Left lung (tissue), 10 donors: ENCODE data around the gene HMGB2. TPM values are rescaled to one million over a fixed set of nuclear protein-coding genes. Genes with fewer than 3 reads are reported as not detected.

Source experiments
- ATAC-seq: fragments of 200-7000 bp; cut with Tn5 transposase; one replicate; pipeline ENCODE4 v1.9.1; 2020; ENCODE audit warnings: moderate library complexity
- DNase-seq, 4 donors: peaks; one replicate each; pipeline ENCODE4 v3.0.0-alpha.2; 2013 to 2020
- H3K27ac ChIP-seq, 2 donors: fragments of 200-600 bp; sonication (generic) in 1 of 2; one replicate each; pipeline versions ENCODE4 v1.5.0 to v1.8.0; 2020 to 2021
- H3K27me3 ChIP-seq, 2 donors: fragments of 200-600 bp; sonication (generic) in 1 of 2; one replicate each; pipeline versions ENCODE4 v1.5.0 to v1.8.0; 2020 to 2021
- H3K36me3 ChIP-seq, 2 donors: fragments of 200-600 bp; sonication (generic) in 1 of 2; one replicate each; pipeline versions ENCODE4 v1.5.0 to v1.8.0; 2020 to 2021
- H3K4me1 ChIP-seq, 2 donors: fragments of 200-600 bp; one replicate each; pipeline ENCODE4 v1.8.0; 2021
- H3K4me3 ChIP-seq, 2 donors: fragments of 200-600 bp; sonication (generic) in 1 of 2; one replicate each; pipeline versions ENCODE4 v1.5.0 to v1.8.0; 2020 to 2021; ENCODE audit warnings: mild to moderate bottlenecking in 1 of 2
- H3K9me3 ChIP-seq, 2 donors: fragments of 200-600 bp; sonication (generic) in 1 of 2; one replicate each; pipeline versions ENCODE4 v1.5.0 to v1.8.0; 2020 to 2021
- CTCF ChIP-seq, 2 donors: fragments of 200-600 bp; sonication (generic) in 1 of 2; IDR thresholded peaks; one replicate each; pipeline versions ENCODE4 v1.5.0 to v1.8.0; 2021; ENCODE audit warnings: antibody characterized with exemption in 2 of 2
- intact Hi-C, 2 donors: fragments of 100-400 bp; cut with DNase I; formaldehyde crosslinking; loops; one replicate each; pipeline versions ENCODE4 v1.11.2 to v1.14.2; 2022
- polyA plus RNA-seq, 6 donors: library from polyadenylated mRNA; unstranded; fragments of 120-200 nt; gene quantifications; one replicate each; pipeline ENCODE4 v1.2.1, GENCODE V29; 2013; ENCODE audit not compliant: insufficient read length in 6 of 6
- total RNA-seq, 2 donors: library from RNA; stranded (reverse); fragmentation: NEBNext Ultra II Directional; extraction: Animal tissue kit (Norgen Biotek cat#: 25700); gene quantifications; one replicate each; pipeline ENCODE4 v1.2.1, GENCODE V29; 2021
- donor health status: DM: no; HTN: yes; CAD: no.
- donor health status: DM: no; HTN: no; CAD: no.

HMGB2 gene
- total and polyA plus RNA-seq, 8 donors = 47.7 to 571 (median 289) TPM

- Histone ChIP-seq H3K4me3 (no peak overlapping the region), H3K4me1 (no peaks in the 10 kb centered on the region), H3K27me3 (no peaks in the 10 kb centered on the region), H3K36me3 (peaks cover 0 to 6% of the 10 kb centered on the region in 2 donors), H3K9me3 (peaks cover 0 to 9% of the 10 kb centered on the region in 2 donors), H3K27ac (no peak overlapping the region)
- DNase-seq (no peak), ATAC-seq (no peak)
- intact Hi-C loops = no loop called here
- TF ChIP-seq CTCF (IDR thresholded peaks at IDR 0.05) = no peak
Observed at GRCh38 chr4:173291899-173292298, 42.3 kb downstream of the HMGB2 start.

- TF ChIP-seq CTCF (IDR thresholded peaks at IDR 0.05) = no peak
- Histone ChIP-seq H3K27ac (no peak overlapping the region), H3K4me1 (no peaks in the 10 kb centered on the region), H3K27me3 (no peaks in the 10 kb centered on the region), H3K4me3 (peak overlapping the region in 1 of 2 donors; percentile 10), H3K9me3 (peaks cover 3 to 34% of the 10 kb centered on the region in 2 donors), H3K36me3 (peaks cover 0 to 12% of the 10 kb centered on the region in 2 donors)
- ATAC-seq (no peak), DNase-seq (no peak)
- intact Hi-C loops = no loop called here
Observed at GRCh38 chr4:173289353-173289727, 44.8 kb downstream of the HMGB2 start.

- no peaks in the 10 kb centered on the region for H3K4me1 ChIP-seq
- DNase-seq (no peak), ATAC-seq (no peak)
- no peak overlapping the region for H3K27ac ChIP-seq
- H3K27me3 ChIP-seq = no peaks in the 10 kb centered on the region
- no peak for TF ChIP-seq CTCF (IDR thresholded peaks at IDR 0.05)
- H3K9me3 ChIP-seq = peaks cover 6 to 39% of the 10 kb centered on the region in 2 donors
- H3K36me3 ChIP-seq = peaks cover 0 to 12% of the 10 kb centered on the region in 2 donors
- H3K4me3 ChIP-seq = peak overlapping the region in 1 of 2 donors; percentile 10
- intact Hi-C loops = no loop called here
Observed at GRCh38 chr4:173288698-173289352, 45.3 kb downstream of the HMGB2 start.

DNA sequence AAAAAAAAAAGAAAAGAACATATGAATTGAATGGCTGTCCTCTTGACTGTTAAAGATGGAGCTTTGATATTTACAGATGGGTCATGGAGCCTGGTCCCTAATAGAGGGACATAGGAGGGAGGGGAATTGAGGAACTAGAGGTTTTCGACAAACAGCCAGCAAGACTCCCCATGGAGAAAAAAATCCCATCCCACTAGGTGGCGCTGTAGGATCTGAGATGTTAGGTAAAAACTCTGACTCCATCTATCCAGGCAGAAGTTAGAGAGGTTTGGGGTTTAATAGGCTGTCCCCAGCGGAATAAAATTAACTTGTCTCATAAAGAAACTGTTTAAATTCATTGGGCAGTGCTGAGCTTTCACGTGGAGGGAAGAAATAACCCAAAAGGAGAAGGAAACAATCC lies 45.9 kb downstream of the HMGB2 start:
- DNase-seq = peak in 2 of 4 donors; percentile 45 to 46
- peak; percentile 45 to 47 for TF ChIP-seq CTCF (IDR thresholded peaks at IDR 0.05)
- no peak overlapping the region for H3K4me3 ChIP-seq
- no peaks in the 10 kb centered on the region for H3K4me1 ChIP-seq
- intact Hi-C loops = no loop called here
- peaks cover 6 to 45% of the 10 kb centered on the region in 2 donors for H3K9me3 ChIP-seq
- H3K27me3 ChIP-seq = no peaks in the 10 kb centered on the region
- no peak overlapping the region for H3K27ac ChIP-seq
- peak; percentile 50 for ATAC-seq
- peaks cover 0 to 13% of the 10 kb centered on the region in 2 donors for H3K36me3 ChIP-seq

DNA sequence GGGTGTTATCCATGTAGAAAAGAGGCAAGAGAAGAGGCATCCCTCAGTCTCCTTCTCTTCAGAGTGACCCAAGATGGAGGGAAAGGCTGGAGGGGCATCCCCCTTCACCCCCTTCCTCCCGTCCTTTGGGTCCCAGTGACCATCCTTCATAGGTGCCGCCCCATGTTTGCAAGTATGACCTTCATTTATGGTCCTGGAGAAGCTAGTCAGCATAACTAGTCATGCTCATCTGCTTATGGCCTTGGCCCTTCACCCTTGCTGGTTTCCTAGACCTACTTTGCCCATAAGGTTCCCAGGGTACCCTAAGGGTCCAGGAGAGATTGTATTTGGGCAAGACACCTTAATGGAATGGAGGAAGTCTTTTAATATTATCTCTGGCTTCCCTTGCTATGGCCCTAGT lies 46.7 kb downstream of the HMGB2 start:
- peaks cover 6 to 49% of the 10 kb centered on the region in 2 donors for H3K9me3 ChIP-seq
- H3K27ac ChIP-seq = no peak overlapping the region
- H3K27me3 ChIP-seq = no peaks in the 10 kb centered on the region
- DNase-seq = no peak
- H3K4me1 ChIP-seq = no peaks in the 10 kb centered on the region
- H3K4me3 ChIP-seq = no peak overlapping the region
- H3K36me3 ChIP-seq = peaks cover 0 to 15% of the 10 kb centered on the region in 2 donors
- intact Hi-C loops = no loop called here
- no peak for ATAC-seq
- TF ChIP-seq CTCF (IDR thresholded peaks at IDR 0.05) = no peak
